Nephron (organoid): ENCODE results near the gene STAT4.

Source experiments
- H3K27ac Mint-ChIP-seq, 3 experiments: 2 replicates each; pipeline ENCODE4 v1.8.0; 2020; ENCODE audit warnings: mixed read lengths in 3 of 3, mild to moderate bottlenecking in 2 of 3, moderate library complexity in 1 of 3
- H3K27me3 Mint-ChIP-seq: 2 replicates; pipeline ENCODE4 v1.8.0; 2021; ENCODE audit warnings: low read depth, mild to moderate bottlenecking, moderate library complexity, mixed read lengths
- H3K36me3 Mint-ChIP-seq: 2 replicates; pipeline ENCODE4 v1.8.0; 2020; ENCODE audit warnings: low read depth, mixed read lengths
- H3K4me1 Mint-ChIP-seq: 2 replicates; pipeline ENCODE4 v1.8.0; 2020; ENCODE audit warnings: mixed read lengths
- H3K4me3 Mint-ChIP-seq, 3 experiments: 2 replicates each; pipeline ENCODE4 v1.8.0; 2020; ENCODE audit warnings: mild to moderate bottlenecking in 3 of 3, mixed read lengths in 3 of 3, moderate library complexity in 2 of 3
- H3K9me3 Mint-ChIP-seq: 2 replicates; pipeline ENCODE4 v1.8.0; 2020; ENCODE audit warnings: mixed read lengths
- CTCF ChIP-seq, 3 experiments: fragments of 200-600 bp; sonication (generic); IDR thresholded peaks; one replicate each; pipeline ENCODE4 v1.5.0; 2021; ENCODE audit warnings: antibody characterized with exemption in 3 of 3; ENCODE audit not compliant: unreplicated experiment in 3 of 3

STAT4 gene

GRCh38 chr2:191128911-191129304, 21.9 kb downstream of the STAT4 start:
- H3K27ac Mint-ChIP-seq, result no peak overlapping the region
- H3K4me3 Mint-ChIP-seq, result no peak overlapping the region
- no peak for TF ChIP-seq CTCF (IDR thresholded peaks at IDR 0.05; ENCODE audit: unreplicated experiment in 3 of 3)
- peaks cover 4% of the 10 kb centered on the region for H3K27me3 Mint-ChIP-seq
- H3K9me3 Mint-ChIP-seq, result peaks cover 3% of the 10 kb centered on the region
- no peaks in the 10 kb centered on the region for H3K36me3 Mint-ChIP-seq
- no peaks in the 10 kb centered on the region for H3K4me1 Mint-ChIP-seq

- TF ChIP-seq CTCF (IDR thresholded peaks at IDR 0.05; ENCODE audit: unreplicated experiment in 3 of 3), result no peak
- Mint-ChIP-seq H3K27ac (no peak overlapping the region), H3K36me3 (no peaks in the 10 kb centered on the region), H3K27me3 (peaks cover 4% of the 10 kb centered on the region), H3K4me1 (no peaks in the 10 kb centered on the region), H3K9me3 (peaks cover 3% of the 10 kb centered on the region), H3K4me3 (no peak overlapping the region)
Observed at GRCh38 chr2:191128172-191128910, 22.5 kb downstream of the STAT4 start.

GRCh38 chr2:191127235-191127634, 23.6 kb downstream of the STAT4 start:
- H3K27me3 Mint-ChIP-seq, result peaks cover 4% of the 10 kb centered on the region
- no peaks in the 10 kb centered on the region for H3K4me1 Mint-ChIP-seq
- peaks cover 1% of the 10 kb centered on the region for H3K9me3 Mint-ChIP-seq
- no peaks in the 10 kb centered on the region for H3K36me3 Mint-ChIP-seq
- H3K27ac Mint-ChIP-seq, result no peak overlapping the region
- H3K4me3 Mint-ChIP-seq, result no peak overlapping the region
- no peak for TF ChIP-seq CTCF (IDR thresholded peaks at IDR 0.05; ENCODE audit: unreplicated experiment in 3 of 3)

- Mint-ChIP-seq H3K27me3 (peaks cover 4% of the 10 kb centered on the region), H3K4me1 (no peaks in the 10 kb centered on the region), H3K9me3 (no peaks in the 10 kb centered on the region), H3K4me3 (no peak overlapping the region), H3K27ac (no peak overlapping the region), H3K36me3 (no peaks in the 10 kb centered on the region)
- TF ChIP-seq CTCF (IDR thresholded peaks at IDR 0.05; ENCODE audit: unreplicated experiment in 3 of 3), result no peak
Observed at GRCh38 chr2:191126386-191127085, 24.3 kb downstream of the STAT4 start.

- Mint-ChIP-seq H3K27me3 (no peaks in the 10 kb centered on the region), H3K9me3 (no peaks in the 10 kb centered on the region), H3K4me1 (no peaks in the 10 kb centered on the region), H3K4me3 (no peak overlapping the region), H3K36me3 (no peaks in the 10 kb centered on the region), H3K27ac (no peak overlapping the region)
- no peak for TF ChIP-seq CTCF (IDR thresholded peaks at IDR 0.05; ENCODE audit: unreplicated experiment in 3 of 3)
Observed at GRCh38 chr2:191125646-191126045, 25.1 kb downstream of the STAT4 start.
